SIG-M5 (cell line): ENCODE measurements around the gene PKMYT1.
"Not testable (repeated sequence)": the region's sequence is repeated elsewhere in the genome, so short reads cannot be mapped to it uniquely, and the experiment has no call there.

Experiments used
- DNase-seq: peaks from one replicate; lab custom pipeline; 2025; lab: John Stamatoyannopoulos, UW

The PKMYT1 gene

DNA sequence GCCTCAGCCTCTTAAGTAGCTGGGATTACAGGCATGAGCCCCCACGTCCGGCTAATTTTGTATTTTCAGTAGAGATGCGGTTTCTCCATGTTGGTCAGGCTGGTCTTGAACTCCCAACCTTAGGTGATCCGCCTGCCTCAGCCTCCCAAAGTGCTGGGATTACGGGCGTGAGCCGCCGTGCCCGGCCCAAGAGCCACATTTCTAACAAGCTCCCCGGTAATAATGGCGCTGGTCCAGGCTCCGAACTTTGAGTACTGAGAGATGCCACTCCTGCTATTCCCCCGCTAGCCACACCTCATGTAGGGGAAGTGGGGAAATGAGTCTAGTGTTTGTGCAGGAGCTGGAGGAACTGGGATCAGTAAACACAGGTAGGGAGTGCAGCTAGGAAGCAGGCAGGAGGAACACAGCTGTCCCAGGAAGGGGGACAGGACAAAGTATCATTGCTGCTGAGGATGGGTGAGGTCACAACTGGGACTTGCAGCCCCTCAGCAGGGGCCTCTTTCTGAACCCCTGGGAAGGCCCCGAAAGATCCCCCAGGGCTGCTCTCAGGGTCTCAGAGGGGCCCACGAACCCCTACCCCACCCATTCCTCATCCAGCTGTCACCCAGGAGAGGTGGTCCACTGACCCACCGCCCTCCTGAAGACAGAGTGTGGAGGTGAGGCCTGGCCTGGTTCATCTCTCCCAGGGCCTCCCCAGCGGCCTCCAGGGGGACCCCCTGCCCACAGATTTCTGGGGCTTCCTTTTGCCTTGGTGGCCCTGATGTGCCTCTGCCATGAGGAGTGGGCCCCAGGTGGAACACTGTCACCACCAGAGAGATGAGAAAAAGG, 19.8 kb downstream of the PKMYT1 start:
- no peak for DNase-seq

DNA sequence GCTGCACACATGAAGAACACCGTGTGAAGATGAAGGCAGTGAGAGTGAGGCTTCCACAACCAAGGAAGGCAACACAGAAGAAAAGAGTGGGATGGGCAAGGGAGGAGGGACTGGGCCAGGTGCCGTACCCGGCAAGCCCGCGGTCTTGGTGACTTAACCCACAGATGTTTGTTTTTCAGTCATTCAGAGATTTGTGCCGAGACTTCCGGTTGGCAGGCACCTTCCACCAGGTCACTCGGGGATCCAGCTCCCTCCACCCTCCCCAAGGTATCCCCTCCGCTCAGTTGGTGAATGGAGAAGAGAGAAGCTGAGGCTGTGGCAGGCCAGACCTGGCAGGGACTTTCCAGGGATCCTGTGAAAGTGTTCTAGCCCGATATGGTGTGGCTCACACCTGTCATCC, 21.0 kb downstream of the PKMYT1 start:
- no peak for DNase-seq

DNA sequence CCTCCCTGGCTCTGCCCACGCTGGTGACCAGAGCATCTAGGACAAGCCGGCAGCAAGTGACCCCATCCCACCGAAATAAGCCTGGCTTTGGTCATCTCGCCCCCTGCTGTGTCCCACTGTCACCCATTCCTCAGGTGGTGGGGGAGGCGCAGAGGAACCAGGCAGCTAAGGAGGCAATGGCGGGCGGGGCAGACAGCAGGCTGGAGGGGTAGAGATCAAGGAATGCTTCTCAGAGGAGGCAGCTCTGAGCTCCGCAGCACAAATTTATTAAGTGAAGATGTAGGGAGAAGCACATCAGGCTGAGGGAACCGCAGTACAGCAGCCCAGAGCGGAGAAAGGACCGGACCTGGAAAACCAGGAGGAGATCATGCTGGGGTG, 23.7 kb downstream of the PKMYT1 start:
- no peak for DNase-seq

DNA sequence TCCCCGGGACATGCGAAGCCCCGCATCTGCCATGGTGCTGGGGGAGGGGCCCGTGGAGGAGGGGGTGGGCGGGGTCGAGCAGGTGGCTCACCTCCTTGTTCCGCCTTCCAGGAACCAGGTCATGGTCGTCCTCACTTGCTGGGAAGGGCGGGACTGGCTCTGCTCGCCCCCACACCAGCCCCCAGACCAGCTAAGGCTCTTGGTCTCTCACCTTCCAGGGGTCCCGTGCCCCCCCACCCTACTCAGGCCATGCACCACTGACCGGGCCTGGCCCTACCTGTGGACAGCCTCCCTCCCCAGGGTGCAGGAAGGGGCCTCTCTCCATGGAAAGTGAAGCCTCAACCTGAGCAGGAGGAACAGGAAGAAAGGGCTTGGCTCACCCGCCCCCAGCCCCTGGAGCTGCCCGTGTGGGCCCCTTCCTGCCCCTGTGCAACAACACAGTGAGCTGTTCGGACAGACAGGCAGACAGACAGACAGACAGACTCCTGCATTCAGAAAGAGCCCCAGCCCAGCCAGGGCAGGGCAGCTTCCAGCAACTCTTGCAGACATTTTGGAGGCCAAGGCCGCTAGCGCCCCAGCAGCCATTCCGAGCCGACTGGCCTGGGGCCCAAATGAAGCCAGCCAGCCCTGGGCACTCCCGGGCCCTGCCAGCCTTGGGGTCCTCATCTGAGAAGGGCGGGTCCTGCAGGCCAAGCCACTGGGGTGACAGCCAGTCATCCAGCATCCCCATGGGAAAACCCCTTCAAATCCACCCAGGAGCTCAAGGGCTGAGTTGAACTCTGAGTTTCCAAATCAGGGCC, 24.3 kb downstream of the PKMYT1 start:
- no peak for DNase-seq

DNA sequence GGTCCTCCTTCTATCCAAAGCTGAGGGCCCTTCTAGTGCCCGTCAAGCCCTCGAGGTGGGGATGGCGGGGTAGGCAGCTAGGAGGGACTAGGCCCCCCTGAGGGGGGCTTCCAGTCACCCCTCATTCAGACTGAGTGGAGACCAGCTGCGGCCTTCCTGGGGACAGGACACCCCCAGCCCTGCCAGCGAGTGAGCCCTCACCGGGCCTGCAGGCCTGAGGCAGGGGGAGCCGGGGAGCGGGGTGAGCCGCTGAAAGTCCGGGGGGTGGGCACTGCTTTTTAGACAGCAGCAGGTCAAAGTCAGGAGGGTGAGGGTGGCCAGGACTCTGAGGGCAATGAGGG, 24.8 kb downstream of the PKMYT1 start:
- DNase-seq: no peak

DNA sequence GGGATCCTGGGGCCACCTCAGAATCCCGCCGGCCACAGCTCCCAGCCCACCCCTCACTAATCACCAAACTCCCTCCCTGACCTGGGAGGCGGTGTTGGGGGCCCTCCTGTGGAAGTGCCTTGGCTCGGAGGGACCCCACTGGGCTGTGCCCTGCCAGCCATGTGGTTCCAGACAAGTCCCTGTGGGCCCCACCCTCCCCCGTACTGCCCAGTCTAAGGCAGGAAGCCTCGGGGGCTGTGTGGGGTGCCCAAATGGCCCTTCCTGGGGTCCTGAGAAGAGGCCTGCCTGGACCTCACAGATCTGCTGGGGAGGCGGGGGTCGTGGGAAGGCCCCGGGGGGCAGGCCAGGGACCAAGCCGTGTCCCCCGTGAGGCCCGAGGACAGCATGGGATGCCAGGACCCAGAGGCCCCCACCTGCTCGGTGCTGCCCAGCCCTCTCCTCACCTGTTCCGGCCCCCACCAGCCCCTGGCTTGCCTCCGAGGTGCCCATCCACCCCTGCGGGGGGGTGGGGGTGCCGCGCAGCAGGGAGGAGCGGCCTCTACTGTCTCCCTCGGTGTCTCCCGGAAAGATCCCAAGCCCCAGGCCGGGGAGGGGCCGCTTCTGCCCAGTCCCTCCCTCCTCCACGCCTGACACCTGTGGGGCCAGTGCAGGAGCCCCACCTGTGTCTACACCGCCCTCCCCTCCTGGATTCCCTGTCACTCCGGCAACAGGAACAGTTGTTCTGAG, 25.4 kb downstream of the PKMYT1 start:
- no peak for DNase-seq

DNA sequence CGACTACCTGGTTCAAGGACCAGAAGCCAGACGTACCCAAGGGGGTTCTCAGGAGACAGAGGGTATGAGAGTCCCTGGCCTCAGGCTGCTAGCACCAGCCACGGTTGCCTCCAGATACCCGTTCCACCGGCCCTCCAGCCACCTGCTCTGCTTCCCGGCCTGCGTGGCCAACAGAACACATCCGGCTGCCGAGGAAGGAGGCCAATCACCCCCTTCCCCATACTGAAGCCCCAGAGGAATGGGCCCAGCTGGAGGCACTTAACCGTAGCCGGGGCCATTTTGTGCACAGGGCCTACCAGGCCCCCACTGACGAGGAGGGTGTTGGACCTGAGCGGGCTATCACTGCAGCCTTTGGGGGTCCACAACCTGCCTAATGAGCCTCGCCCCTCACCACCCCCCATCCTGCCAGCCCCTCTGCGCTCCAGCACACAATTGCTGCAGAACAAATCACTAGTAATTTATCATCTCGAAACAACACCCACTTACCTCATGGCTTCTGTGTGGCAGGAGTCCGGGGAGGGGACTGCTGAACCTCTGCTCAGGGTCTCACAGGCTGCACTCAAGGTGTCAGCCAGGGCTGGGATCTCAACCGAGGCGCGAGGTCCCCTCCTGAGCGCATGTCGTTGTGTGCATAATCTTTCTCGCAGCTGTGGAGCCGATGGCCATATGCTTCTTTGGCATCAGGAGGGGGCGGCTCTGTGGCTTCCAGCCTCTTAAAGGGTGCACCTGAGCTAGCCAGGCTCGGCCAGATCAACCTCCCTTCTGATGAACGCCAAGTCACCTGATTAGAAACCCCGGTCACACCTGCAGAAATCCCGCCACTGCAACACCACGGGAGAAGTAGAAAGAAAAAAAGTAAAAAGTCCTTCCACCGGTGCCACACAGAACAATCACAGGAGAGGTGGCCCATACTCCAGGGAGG, 26.3 kb downstream of the PKMYT1 start:
- no peak for DNase-seq

DNA sequence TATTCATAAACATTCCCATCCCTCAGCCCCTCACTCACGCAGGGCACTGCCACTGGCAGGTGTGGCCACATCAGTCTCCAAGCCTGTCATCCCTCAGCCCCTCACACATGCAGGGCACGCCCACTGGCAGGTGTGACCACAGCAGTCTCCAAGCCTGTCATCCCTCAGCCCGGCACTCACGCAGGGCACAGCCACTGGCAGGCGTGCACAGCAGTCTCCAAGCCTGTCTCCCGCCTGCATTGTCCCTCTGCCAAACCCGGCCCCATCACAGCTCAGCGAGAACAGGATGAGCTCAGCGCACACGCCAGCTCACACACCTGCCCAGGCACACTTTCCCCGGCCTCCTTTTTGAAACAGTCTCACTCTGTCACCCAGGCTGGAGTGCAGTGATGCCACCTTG, 27.6 kb downstream of the PKMYT1 start:
- DNase-seq: no peak

DNA sequence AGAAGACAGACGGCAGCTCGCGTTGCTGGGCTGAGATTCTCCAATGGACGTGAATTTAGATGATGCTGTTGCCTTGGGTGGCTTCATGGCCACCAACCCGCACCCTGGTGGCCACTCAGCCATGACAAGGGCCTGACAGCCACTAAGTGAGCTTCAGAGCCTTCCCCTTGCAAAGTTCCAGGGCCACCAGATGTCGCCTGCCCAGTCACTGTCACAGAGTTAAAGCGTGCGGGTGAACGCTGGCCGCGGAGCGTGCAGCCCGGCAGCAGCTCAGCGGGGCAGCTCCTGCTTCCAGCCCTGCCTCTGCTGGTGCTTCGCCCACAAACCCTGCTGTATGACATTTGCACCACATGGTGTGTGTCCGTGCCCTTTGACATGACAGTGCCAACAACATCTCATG, 29.5 kb downstream of the PKMYT1 start:
- DNase-seq: no peak

DNA sequence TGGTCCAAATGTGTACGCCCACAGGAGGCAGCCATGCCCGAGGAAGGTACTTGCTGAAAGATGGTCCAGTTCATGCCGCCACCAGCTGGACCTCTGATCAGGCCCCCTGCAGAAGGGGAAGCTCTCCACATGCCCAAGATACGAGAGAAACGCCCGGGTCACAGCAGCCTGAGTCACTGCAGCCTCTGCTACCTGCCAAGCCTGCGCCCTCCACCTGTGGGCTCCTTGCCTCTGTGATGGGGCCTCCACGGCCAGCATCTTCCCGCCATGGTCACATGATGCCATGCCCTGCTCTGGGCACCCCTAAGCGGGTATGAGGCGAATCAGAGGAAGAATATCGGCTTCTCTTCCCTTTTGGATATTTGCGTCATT, 29.9 kb downstream of the PKMYT1 start:
- DNase-seq: no peak

DNA sequence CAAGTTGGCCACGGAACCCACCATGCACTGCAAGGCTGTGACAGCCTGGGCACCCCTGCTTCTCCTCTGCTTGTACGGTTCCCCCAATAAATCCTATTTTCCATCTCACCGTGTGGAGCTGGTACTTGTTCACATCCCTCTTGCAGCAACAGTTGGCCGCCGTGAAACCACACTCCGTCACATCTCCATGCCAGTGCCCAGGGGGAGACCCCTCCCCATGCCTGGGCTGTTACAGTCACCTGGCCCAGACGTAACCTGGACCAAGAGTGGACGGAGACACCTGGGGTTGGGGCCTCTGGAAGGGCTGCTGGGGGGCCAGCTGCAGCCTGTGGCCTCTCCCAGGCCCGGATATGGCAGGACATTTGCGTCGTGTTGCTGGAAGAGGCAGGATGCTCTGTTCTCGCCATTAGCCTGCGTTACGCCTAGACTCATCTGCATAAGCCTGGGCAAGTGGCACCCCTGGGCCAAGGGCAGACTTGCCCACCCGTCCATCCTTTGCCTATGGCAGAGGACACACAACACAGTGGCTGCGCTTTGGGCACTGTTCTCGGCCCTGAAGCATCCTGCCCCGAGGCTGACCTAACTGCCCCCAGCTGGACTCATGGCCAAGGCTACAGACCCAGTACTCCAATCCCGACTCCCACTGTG, 30.4 kb downstream of the PKMYT1 start:
- no peak for DNase-seq

DNA sequence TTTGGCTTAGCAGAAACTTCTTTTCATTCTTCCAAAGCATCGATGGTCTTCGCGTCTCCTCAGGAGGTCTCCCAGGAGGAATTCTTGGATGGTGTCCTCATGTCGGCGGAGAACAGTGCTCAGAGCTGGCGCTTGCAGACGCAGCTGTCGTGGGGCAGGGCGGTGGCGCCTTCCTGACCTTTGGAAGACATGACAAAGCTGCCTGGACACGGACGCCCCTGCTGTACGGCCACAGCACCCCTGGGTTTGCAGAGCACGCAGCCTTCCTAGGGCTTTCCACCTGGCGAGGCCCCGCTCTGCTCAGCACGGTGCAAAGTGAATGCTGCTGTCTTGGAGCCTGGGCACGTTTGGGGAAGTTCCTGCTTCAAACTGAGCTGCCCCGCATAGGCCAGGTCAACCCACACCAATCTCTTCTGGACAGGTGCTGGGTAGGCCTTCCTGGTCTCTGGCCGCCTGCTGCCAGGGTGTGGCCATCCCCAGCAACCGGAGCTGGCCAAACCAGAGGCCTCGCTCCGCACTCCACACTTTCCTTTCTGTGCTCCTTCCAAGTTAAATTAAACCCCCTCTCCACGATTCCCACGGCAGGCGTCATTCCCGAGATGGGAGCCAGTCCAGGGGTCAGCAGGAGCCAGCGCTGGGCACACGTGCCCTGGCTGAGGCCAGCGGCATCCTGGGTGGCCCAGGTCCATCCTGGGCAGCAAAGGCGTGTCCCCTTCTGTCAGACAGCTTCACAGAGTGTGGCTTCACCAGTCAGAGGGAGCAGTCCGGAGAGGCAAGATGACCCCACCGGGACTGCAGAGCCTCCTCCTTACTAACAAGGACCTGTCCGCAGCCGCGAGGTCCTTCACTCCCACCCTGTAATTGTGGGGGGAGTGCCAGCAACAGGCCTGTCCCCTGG, 31.2 kb downstream of the PKMYT1 start:
- no peak for DNase-seq

DNA sequence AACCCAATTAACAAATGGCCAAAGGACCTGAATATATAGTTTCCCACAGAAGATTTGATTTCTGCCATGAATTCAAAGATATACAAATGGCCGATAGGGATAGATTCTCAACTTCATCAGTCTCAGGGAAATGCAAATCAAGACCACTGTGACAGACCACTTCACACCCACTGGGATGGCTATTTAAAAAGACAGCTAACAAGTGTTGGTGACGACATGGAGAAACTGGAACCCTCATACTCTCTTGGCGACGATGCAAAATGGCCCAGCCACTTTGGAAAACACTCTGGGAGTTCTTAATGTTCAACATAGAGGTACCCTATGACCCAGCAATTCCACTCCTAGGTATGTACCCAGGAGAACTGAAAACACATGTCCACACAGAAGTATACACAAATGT, 33.6 kb downstream of the PKMYT1 start:
- DNase-seq: no peak

DNA sequence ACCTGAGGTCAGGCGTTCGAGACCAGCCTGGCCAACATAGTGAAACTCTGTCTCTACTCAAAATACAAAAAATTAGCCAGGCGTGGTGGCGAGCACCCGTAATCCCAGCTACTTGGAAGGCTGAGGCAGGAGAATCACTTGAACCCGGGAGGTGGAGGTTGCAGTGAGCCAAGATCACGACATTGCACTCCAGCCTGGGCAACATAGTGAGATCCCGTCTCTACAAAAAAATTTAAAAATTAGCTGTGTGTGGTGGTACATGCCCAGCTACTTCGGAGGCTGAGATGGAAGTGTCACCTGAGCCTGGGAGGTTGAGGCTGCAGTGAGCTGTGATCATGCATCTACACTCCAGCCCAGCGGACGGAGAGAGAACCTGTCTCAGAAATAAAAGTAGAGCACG, 36.5 kb downstream of the PKMYT1 start:
- DNase-seq: not testable (repeated sequence)

DNA sequence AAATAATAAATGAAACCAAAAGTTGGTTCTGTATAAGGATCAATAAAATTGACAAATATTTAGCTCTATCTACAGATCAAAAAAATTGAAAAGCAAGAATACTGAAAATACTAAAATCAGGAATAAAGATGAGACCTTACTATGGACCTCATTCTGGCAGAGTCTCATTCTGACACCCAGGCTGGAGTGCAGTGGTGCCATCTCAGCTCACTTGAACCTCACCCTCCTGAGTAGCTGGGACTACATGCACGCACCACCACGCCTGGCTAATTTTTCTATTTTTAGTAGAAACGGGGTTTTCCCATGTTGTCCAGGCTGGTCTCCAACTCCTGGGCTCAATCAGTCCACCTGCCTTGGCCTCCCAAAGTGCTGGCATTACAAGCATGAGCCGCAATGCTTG, 38.2 kb downstream of the PKMYT1 start:
- no peak for DNase-seq

DNA sequence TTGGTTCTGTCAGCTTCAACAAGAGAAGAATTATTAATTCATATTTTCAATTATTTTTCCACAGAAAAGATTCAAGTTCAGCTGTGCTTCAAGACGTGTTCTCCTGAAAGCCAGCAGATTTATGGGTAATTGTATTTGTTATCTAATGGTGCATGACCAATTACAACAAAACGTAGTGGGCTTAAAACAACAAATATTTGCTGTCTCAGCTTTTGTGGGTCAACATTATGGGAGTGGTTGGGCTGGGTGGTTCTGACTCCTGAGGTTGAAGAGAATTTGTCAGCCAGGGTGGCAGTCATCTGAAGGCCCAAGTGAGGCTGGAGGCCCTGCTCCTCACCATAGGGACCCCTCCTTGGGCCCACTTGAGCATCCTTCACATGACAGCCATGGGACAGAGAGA, 40.3 kb downstream of the PKMYT1 start:
- no peak for DNase-seq

DNA sequence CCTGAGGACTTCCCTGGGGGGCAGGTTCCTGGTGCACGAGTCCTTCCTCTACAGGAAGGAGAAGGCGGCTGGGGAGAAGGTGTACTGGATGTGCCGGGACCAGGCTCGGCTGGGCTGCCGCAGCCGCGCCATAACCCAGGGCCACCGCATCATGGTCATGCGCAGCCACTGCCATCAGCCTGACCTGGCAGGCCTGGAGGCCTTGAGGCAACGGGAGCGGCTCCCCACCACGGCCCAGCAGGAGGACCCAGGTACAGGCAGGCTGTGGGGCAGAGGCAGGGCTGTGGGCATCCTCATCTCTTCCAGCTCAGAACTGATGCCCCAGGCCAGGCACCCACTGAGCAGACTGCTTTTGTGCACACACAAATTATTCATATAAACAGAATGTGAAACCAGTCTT, 42.0 kb downstream of the PKMYT1 start:
- DNase-seq: no peak

DNA sequence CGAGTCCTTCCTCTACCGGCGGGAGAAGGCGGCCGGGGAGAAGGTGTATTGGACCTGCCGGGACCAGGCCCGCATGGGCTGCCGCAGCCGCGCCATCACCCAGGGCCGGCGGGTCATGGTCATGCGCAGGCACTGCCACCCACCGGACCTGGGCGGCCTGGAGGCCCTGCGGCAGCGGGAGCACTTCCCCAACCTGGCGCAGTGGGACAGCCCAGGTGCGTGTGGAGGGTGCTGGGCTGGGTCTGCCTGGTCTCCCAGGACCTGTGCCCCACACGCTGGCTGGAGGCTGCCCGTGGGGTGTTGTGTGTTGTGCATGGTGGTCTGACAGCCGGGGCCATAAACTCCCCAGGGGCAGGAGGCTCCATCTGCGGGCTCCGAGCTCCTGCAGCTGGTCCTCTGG, 43.1 kb downstream of the PKMYT1 start:
- DNase-seq: no peak

DNA sequence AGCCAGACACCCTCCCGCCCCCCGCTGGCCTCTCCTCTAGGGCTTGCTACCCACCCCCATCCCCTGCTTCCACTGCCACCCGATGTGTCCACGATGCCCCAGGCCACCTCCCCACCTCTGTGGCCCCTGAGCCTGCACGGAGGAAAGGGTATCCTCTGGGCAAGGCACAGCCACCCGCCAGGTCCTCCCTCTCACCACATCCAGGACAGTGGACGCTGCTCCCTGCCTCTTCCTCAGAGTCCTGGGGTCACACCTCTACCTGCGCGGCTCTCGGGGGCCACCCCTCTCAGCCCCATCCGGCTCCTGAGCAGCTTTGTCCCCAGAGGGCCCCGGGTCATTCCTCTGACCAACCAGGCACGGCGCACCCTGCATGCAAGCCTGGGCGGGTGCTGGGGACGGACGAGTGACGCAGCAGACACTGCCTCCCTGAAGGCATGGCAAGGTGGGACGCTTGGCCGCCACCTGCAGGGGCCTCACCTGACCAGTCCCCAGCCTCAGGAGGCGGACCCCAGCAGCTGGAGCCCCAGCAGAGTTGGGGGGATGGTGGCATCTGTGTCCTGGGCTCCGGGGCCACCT, 43.7 kb downstream of the PKMYT1 start:
- no peak for DNase-seq

DNA sequence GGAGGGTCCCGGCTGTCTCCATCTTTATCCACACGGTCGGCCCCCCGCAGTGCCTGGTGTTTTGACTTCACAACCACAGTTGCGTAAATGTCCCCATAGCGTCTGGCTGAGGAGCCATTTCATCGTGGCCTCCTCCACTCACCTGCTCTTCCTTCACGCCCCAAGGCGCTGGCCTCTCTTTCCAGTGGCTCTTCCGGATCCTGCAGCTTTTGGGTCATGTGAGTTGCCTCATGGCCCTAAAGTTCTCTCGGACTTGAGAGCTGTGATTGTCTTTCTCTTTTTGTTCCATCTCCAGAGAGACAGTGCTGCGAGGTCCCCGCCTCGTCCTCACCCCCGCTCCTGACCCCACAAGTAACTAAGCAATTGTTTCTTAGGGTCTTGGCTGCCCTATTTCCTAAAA, 45.8 kb downstream of the PKMYT1 start:
- DNase-seq: no peak
